Stimulated activated CD8-positive, alpha-beta memory T cell treated with anti-CD3 and anti-CD28 coated beads, Interleukin-15, amount 100 ng/mL, for 48 hours (primary cell): Measurements from ENCODE around the gene SFSWAP.
"Not testable (repeated sequence)": the region's sequence is repeated elsewhere in the genome, so short reads cannot be mapped to it uniquely, and the experiment has no call there.

Experiments
- DNase-seq, 2 donors: peaks; one replicate each; pipeline ENCODE4 v3.0.0-alpha.2; 2020; ENCODE audit warnings: low read depth in 2 of 2

SFSWAP gene

GRCh38 chr12:131679816-131680215 is 31.1 kb upstream of the SFSWAP start:
- DNase-seq, result not testable (repeated sequence)

GRCh38 chr12:131680392-131681256 is 30.3 kb upstream of the SFSWAP start:
- DNase-seq, result not testable (repeated sequence)

- DNase-seq, result no peak
Measured at GRCh38 chr12:131681257-131681620, 29.7 kb upstream of the SFSWAP start.

GRCh38 chr12:131681746-131682509 is 29.0 kb upstream of the SFSWAP start:
- peak; percentile 13 to 49 for DNase-seq

- DNase-seq, result no peak
Measured at GRCh38 chr12:131682510-131682895, 28.4 kb upstream of the SFSWAP start.

- no peak for DNase-seq
Measured at GRCh38 chr12:131683266-131684014, 27.4 kb upstream of the SFSWAP start.

- DNase-seq, result no peak
Measured at GRCh38 chr12:131684015-131684725, 26.7 kb upstream of the SFSWAP start.

- DNase-seq, result no peak
Measured at GRCh38 chr12:131687346-131688125, 23.4 kb upstream of the SFSWAP start.

- no peak for DNase-seq
Measured at GRCh38 chr12:131688131-131688844, 22.6 kb upstream of the SFSWAP start.

GRCh38 chr12:131688845-131689154 is 22.1 kb upstream of the SFSWAP start:
- DNase-seq, result no peak

GRCh38 chr12:131690320-131690719 is 20.6 kb upstream of the SFSWAP start:
- DNase-seq, result no peak

GRCh38 chr12:131692431-131692830 is 18.5 kb upstream of the SFSWAP start:
- DNase-seq, result no peak

- DNase-seq, result no peak
Measured at GRCh38 chr12:131693149-131693548, 17.7 kb upstream of the SFSWAP start.

- DNase-seq, result no peak
Measured at GRCh38 chr12:131694116-131694838, 16.6 kb upstream of the SFSWAP start.

GRCh38 chr12:131695968-131696367 is 14.9 kb upstream of the SFSWAP start:
- no peak for DNase-seq

GRCh38 chr12:131698286-131698685 is 12.6 kb upstream of the SFSWAP start:
- no peak for DNase-seq

GRCh38 chr12:131699434-131699833 is 11.5 kb upstream of the SFSWAP start:
- DNase-seq, result no peak

- no peak for DNase-seq
Measured at GRCh38 chr12:131700271-131700670, 10.6 kb upstream of the SFSWAP start.

- DNase-seq, result no peak
Measured at GRCh38 chr12:131701705-131702572, 9.0 kb upstream of the SFSWAP start.
